ENCODE results near the gene RNF39. TPM values are rescaled to one million over a fixed set of nuclear protein-coding genes. Genes with fewer than 3 reads are reported as not detected.

Gene RNF39
- total and polyA plus RNA-seq, 2 of the 13 experiments (the other 11 are each of a cell fraction or from before 2014, with no cell fraction given): 0.13 to 1.8 TPM

DNA sequence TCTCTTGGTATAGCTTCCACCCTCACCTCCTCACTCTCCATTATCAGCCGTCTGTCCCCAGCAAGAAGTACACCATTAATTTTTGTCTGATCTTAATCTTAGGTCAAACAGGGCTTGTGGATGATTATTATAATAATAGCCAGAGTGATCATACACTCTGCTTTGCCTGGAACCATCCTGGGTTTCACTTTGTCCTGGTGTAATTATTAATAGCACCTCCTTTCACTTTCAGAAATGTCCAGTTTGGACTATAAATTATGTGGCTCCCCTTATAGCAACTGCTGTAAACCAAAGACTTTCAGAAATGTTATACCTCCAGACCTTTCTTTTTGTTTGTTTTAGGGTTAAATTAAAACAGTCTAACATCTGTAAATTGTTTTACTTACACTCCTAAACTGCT lies 38.3 kb upstream of the RNF39 start:
- ATAC-seq (peak; percentile 28; the same call in 2 of the 3 replicates), DNase-seq (ENCODE audit: low spot score) (no peak), FAIRE-seq (no peak)
- Histone ChIP-seq H4K20me1 (ENCODE audit: insufficient read depth, low read length) (no peaks in the 10 kb centered on the region), H3K4me3 (replicated peaks in 1 of 3; ENCODE audit: insufficient read depth in 1 of 3, low read depth in 2 of 3, low read length in 3 of 3) (no peak overlapping the region), H3K36me3 (replicated peaks in 1 of 2; ENCODE audit: control insufficient read depth in 1 of 2, insufficient read depth in 2 of 2, low read length in 2 of 2) (no peaks in the 10 kb centered on the region), H3K79me2 (ENCODE audit: insufficient read depth, low read length) (no peaks in the 10 kb centered on the region), H2AFZ (ENCODE audit: low read length) (no peak overlapping the region), H3K27me3 (ENCODE audit: control insufficient read depth in 1 of 2, insufficient read depth in 2 of 2, low read length in 2 of 2) (no peaks in the 10 kb centered on the region), H3K27ac (ENCODE audit: extremely low read length, insufficient read depth, low read length) (no peak overlapping the region), H3K9me3 (ENCODE audit: low read length) (no peaks in the 10 kb centered on the region), H3K9ac (ENCODE audit: insufficient read depth, low read depth, low read length) (no peak overlapping the region), H3K4me1 (ENCODE audit: insufficient read depth, low read length) (peaks cover 28% of the 10 kb centered on the region), H3K4me2 (ENCODE audit: low read depth, low read length) (peak overlapping the region; percentile 34)
- CTCF ChIA-PET (ENCODE audit: low intra/inter-chr PET ratio, low total read pairs): no interaction called here
- in situ Hi-C loops (cut with HindIII; ENCODE audit: extremely low pct_ligation_motif_present, low pct_unique_long_range_greater_than_20kb) (no loop called here), intact Hi-C loops (cut with micrococcal nuclease; ENCODE audit: unreplicated experiment) (no loop called here)
- no TSS peak for BruUV-seq (replicated peaks)
- POLR2A ChIA-PET: interaction anchor here (1.0 to 1.5 kb wide), 3 partner anchors 18 to 100 kb away, joined by 3 to 11 read pairs (median 3); partner anchors contain the start of gene TRIM26
- TF ChIP-seq, protein P1, sequence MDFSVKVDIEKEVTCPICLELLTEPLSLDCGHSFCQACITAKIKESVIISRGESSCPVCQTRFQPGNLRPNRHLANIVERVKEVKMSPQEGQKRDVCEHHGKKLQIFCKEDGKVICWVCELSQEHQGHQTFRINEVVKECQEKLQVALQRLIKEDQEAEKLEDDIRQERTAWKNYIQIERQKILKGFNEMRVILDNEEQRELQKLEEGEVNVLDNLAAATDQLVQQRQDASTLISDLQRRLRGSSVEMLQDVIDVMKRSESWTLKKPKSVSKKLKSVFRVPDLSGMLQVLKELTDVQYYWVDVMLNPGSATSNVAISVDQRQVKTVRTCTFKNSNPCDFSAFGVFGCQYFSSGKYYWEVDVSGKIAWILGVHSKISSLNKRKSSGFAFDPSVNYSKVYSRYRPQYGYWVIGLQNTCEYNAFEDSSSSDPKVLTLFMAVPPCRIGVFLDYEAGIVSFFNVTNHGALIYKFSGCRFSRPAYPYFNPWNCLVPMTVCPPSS (IDR thresholded peaks at IDR 0.05): no peak
- TF ChIP-seq NFE2L2 (IDR thresholded peaks at IDR 0.05; ENCODE audit: low read length) (no peak), AKAP8 (CRISPR knock-in tag; IDR thresholded peaks at IDR 0.05) (no peak), CHCHD3 (CRISPR knock-in tag; IDR thresholded peaks at IDR 0.05) (no peak), FOXK1 (CRISPR knock-in tag; IDR thresholded peaks at IDR 0.05; ENCODE audit: borderline replicate concordance, low read depth) (no peak), HNF4G (IDR thresholded peaks at IDR 0.05; ENCODE audit: borderline replicate concordance, low read depth, low read length) (no peak), HNF4G (CRISPR knock-in tag; IDR thresholded peaks at IDR 0.05; ENCODE audit: borderline replicate concordance, low read depth) (no peak), ZNF891 (CRISPR knock-in tag; IDR thresholded peaks at IDR 0.05) (no peak), ZNF232 (CRISPR knock-in tag; IDR thresholded peaks at IDR 0.05; ENCODE audit: borderline replicate concordance) (no peak), SRSF9 (IDR thresholded peaks at IDR 0.05; ENCODE audit: borderline replicate concordance, insufficient read depth, low read depth, low read length, poor library complexity, severe bottlenecking) (no peak), ZNF121 (CRISPR knock-in tag; IDR thresholded peaks at IDR 0.05) (no peak), SP5 (CRISPR knock-in tag; IDR thresholded peaks at IDR 0.05; ENCODE audit: borderline replicate concordance, low read depth) (no peak), ELF1 (CRISPR knock-in tag; IDR thresholded peaks at IDR 0.05) (no peak), SUZ12 (IDR thresholded peaks at IDR 0.05; ENCODE audit: low read depth, low read length) (no peak)
- TF ChIP-seq, protein P2, sequence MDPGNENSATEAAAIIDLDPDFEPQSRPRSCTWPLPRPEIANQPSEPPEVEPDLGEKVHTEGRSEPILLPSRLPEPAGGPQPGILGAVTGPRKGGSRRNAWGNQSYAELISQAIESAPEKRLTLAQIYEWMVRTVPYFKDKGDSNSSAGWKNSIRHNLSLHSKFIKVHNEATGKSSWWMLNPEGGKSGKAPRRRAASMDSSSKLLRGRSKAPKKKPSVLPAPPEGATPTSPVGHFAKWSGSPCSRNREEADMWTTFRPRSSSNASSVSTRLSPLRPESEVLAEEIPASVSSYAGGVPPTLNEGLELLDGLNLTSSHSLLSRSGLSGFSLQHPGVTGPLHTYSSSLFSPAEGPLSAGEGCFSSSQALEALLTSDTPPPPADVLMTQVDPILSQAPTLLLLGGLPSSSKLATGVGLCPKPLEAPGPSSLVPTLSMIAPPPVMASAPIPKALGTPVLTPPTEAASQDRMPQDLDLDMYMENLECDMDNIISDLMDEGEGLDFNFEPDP (CRISPR knock-in tag; conservative IDR thresholded peaks at IDR 0.05): no peak
- TF ChIP-seq, protein P3, sequence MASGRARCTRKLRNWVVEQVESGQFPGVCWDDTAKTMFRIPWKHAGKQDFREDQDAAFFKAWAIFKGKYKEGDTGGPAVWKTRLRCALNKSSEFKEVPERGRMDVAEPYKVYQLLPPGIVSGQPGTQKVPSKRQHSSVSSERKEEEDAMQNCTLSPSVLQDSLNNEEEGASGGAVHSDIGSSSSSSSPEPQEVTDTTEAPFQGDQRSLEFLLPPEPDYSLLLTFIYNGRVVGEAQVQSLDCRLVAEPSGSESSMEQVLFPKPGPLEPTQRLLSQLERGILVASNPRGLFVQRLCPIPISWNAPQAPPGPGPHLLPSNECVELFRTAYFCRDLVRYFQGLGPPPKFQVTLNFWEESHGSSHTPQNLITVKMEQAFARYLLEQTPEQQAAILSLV (CRISPR knock-in tag; IDR thresholded peaks at IDR 0.05; ENCODE audit: borderline replicate concordance): no peak
- TF ChIP-seq, protein P4, sequence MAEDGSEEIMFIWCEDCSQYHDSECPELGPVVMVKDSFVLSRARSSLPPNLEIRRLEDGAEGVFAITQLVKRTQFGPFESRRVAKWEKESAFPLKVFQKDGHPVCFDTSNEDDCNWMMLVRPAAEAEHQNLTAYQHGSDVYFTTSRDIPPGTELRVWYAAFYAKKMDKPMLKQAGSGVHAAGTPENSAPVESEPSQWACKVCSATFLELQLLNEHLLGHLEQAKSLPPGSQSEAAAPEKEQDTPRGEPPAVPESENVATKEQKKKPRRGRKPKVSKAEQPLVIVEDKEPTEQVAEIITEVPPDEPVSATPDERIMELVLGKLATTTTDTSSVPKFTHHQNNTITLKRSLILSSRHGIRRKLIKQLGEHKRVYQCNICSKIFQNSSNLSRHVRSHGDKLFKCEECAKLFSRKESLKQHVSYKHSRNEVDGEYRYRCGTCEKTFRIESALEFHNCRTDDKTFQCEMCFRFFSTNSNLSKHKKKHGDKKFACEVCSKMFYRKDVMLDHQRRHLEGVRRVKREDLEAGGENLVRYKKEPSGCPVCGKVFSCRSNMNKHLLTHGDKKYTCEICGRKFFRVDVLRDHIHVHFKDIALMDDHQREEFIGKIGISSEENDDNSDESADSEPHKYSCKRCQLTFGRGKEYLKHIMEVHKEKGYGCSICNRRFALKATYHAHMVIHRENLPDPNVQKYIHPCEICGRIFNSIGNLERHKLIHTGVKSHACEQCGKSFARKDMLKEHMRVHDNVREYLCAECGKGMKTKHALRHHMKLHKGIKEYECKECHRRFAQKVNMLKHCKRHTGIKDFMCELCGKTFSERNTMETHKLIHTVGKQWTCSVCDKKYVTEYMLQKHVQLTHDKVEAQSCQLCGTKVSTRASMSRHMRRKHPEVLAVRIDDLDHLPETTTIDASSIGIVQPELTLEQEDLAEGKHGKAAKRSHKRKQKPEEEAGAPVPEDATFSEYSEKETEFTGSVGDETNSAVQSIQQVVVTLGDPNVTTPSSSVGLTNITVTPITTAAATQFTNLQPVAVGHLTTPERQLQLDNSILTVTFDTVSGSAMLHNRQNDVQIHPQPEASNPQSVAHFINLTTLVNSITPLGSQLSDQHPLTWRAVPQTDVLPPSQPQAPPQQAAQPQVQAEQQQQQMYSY (CRISPR knock-in tag; IDR thresholded peaks at IDR 0.05): no peak
- TF ChIP-seq, protein P5, sequence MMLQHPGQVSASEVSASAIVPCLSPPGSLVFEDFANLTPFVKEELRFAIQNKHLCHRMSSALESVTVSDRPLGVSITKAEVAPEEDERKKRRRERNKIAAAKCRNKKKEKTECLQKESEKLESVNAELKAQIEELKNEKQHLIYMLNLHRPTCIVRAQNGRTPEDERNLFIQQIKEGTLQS (CRISPR knock-in tag; IDR thresholded peaks at IDR 0.05): no peak
- WGBS (ENCODE audit: low lambda C conversion rate): 2% methylated on average over 1 of the region's 1 CpG

Data from HepG2 (cell line).